ENCODE measurements around the gene FHL3.

DNA sequence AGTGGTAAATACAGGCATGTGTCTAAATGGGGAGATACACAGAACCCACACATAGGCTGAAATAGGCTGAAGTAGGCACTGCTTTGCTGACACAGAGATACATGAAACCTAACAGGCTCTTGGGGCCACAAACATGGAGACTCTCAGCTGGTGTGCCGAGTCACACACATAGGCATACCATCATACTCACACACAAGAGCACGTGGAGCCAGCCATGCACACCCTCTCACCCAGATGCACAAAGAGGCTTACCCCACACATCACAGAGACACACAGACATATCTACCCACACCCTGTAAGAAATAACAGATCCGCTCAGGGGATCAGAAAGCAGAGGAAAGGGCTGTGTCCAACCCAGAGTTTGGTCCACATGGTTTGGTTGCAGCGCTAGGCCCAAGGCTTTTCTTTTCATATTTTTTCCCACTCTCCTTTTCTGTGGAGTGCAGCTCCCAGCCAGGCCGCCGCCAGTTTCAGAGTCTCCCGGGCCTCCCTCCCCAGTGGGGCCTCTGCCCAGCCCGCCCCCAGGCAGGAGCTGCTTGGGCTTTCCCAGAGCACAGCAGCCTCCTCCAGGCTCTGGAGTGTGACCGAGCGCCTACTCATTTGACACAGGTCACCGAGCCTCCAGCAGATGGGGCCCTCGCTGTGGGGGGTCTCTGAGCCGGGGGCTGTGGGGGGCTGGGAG, 45.2 kb upstream of the FHL3 start:
- no peak for TF ChIP-seq EZH2 (IDR thresholded peaks at IDR 0.05; ENCODE audit: borderline replicate concordance, insufficient read depth, low read depth, low read length, poor library complexity, severe bottlenecking)
- TF ChIP-seq, protein P1, sequence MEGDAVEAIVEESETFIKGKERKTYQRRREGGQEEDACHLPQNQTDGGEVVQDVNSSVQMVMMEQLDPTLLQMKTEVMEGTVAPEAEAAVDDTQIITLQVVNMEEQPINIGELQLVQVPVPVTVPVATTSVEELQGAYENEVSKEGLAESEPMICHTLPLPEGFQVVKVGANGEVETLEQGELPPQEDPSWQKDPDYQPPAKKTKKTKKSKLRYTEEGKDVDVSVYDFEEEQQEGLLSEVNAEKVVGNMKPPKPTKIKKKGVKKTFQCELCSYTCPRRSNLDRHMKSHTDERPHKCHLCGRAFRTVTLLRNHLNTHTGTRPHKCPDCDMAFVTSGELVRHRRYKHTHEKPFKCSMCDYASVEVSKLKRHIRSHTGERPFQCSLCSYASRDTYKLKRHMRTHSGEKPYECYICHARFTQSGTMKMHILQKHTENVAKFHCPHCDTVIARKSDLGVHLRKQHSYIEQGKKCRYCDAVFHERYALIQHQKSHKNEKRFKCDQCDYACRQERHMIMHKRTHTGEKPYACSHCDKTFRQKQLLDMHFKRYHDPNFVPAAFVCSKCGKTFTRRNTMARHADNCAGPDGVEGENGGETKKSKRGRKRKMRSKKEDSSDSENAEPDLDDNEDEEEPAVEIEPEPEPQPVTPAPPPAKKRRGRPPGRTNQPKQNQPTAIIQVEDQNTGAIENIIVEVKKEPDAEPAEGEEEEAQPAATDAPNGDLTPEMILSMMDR (IDR thresholded peaks at IDR 0.05) = no peak
